ENCODE data around the gene SCGB3A2.

The SCGB3A2 gene

GRCh38 chr5:147927901-147928300 lies 49.4 kb downstream of the SCGB3A2 start:
- H3K4me3 ChIP-seq (ENCODE audit: low read depth, low read length, poor library complexity, severe bottlenecking), result no peak overlapping the region
- H3K27me3 ChIP-seq (ENCODE audit: insufficient read depth, low read length), result no peaks in the 10 kb centered on the region
- H3K79me2 ChIP-seq (ENCODE audit: insufficient read depth, low read length), result no peaks in the 10 kb centered on the region
- no peaks in the 10 kb centered on the region for H3K36me3 ChIP-seq (ENCODE audit: insufficient read depth, low read length)
- H2AFZ ChIP-seq (ENCODE audit: low read length), result no peak overlapping the region
- H3K27ac ChIP-seq (ENCODE audit: low read depth, low read length, poor library complexity, severe bottlenecking), result no peak overlapping the region
- TF ChIP-seq CTCF (IDR thresholded peaks at IDR 0.05; ENCODE audit: low read length), result no peak
- no peak overlapping the region for H3K4me2 ChIP-seq (ENCODE audit: low read length)
- H3K9ac ChIP-seq (ENCODE audit: low read length), result no peak overlapping the region
- no peaks in the 10 kb centered on the region for H3F3A ChIP-seq (ENCODE audit: insufficient read depth, low read length)
- H3K9me3 ChIP-seq (ENCODE audit: low read length), result no peaks in the 10 kb centered on the region
- no peaks in the 10 kb centered on the region for H4K20me1 ChIP-seq (ENCODE audit: insufficient read depth, low read length)
- H3K4me1 ChIP-seq (ENCODE audit: insufficient read depth, low read length, severe bottlenecking), result no peaks in the 10 kb centered on the region
- H3K9me2 ChIP-seq (ENCODE audit: low read depth, low read length), result no peaks in the 10 kb centered on the region

DNA sequence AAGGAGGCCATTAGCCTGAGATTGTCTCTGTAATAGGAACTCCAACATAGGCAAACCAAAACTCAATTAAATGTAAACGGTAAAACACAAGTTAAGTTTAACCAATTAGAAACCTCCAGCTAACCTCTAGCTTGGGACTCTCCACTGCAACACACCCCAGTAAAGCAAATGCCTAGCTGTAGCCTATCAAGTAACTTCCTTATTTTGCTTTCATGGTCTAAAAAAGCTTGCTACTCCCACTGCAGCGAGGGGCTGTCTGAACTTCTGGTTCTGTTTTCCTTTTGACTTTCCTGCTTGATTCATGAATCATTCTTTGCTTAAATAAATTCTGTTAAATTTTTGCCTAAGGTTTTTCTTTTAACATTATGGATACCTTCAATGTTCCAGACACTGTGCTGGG lies 52.3 kb downstream of the SCGB3A2 start:
- Histone ChIP-seq H2AFZ (ENCODE audit: low read length) (no peak overlapping the region), H3K9ac (ENCODE audit: low read length) (no peak overlapping the region), H3K36me3 (ENCODE audit: insufficient read depth, low read length) (no peaks in the 10 kb centered on the region), H3K4me3 (ENCODE audit: low read depth, low read length, poor library complexity, severe bottlenecking) (no peak overlapping the region), H3K27ac (ENCODE audit: low read depth, low read length, poor library complexity, severe bottlenecking) (no peak overlapping the region), H3K4me2 (ENCODE audit: low read length) (no peak overlapping the region), H3K27me3 (ENCODE audit: insufficient read depth, low read length) (no peaks in the 10 kb centered on the region), H3K79me2 (ENCODE audit: insufficient read depth, low read length) (no peaks in the 10 kb centered on the region), H3K9me2 (ENCODE audit: low read depth, low read length) (no peaks in the 10 kb centered on the region), H3K4me1 (ENCODE audit: insufficient read depth, low read length, severe bottlenecking) (no peaks in the 10 kb centered on the region), H3K9me3 (ENCODE audit: low read length) (no peaks in the 10 kb centered on the region), H3F3A (ENCODE audit: insufficient read depth, low read length) (no peaks in the 10 kb centered on the region), H4K20me1 (ENCODE audit: insufficient read depth, low read length) (no peaks in the 10 kb centered on the region)
- no peak for TF ChIP-seq EZH2 (IDR thresholded peaks at IDR 0.05; ENCODE audit: borderline replicate concordance, low read length)
- no peak for TF ChIP-seq CTCF (IDR thresholded peaks at IDR 0.05; ENCODE audit: low read length)
